MM.1S (cell line): Measurements from ENCODE around the gene ZNF474.

Experiments used
- DNase-seq: peaks from one replicate; pipeline ENCODE4 v3.0.0-alpha.2; 2015
- H2AFZ ChIP-seq: fragments of 300-600 bp; sonication (generic); 2 replicates; pipeline ENCODE4 v1.6.0; 2016; ENCODE audit warnings: antibody characterized with exemption, low read length
- H3F3A ChIP-seq: fragments of 300-600 bp; sonication (generic); 2 replicates; pipeline ENCODE4 v1.6.1; 2016; ENCODE audit warnings: mild to moderate bottlenecking, antibody characterized with exemption, low read length, moderate library complexity, mixed read lengths; ENCODE audit not compliant: insufficient read depth
- H3K27ac ChIP-seq: fragments of 300-600 bp; sonication (generic); 2 replicates; pipeline ENCODE4 v1.5.1; 2016; ENCODE audit warnings: mild to moderate bottlenecking, low read length
- H3K27me3 ChIP-seq: fragments of 300-600 bp; sonication (generic); replicated peaks from 2 replicates; pipeline ENCODE4 v1.6.0; 2016; ENCODE audit warnings: low read length; ENCODE audit not compliant: insufficient read depth
- H3K36me3 ChIP-seq: fragments of 300-600 bp; sonication (generic); replicated peaks from 2 replicates; pipeline ENCODE4 v1.6.1; 2016; ENCODE audit warnings: mild to moderate bottlenecking, low read length, mixed read lengths; ENCODE audit not compliant: insufficient read depth
- H3K4me1 ChIP-seq: fragments of 300-600 bp; sonication (generic); 2 replicates; pipeline ENCODE4 v1.6.1; 2016; ENCODE audit warnings: low read length, mixed read lengths
- H3K4me2 ChIP-seq: fragments of 300-600 bp; sonication (generic); 2 replicates; pipeline ENCODE4 v1.6.0; 2016; ENCODE audit warnings: low read depth, low read length
- H3K4me3 ChIP-seq: fragments of 300-600 bp; sonication (generic); 2 replicates; pipeline ENCODE4 v1.5.1; 2016; ENCODE audit warnings: low read length, mixed read lengths
- H3K79me2 ChIP-seq: fragments of 300-600 bp; sonication (generic); 2 replicates; pipeline ENCODE4 v1.6.1; 2016; ENCODE audit warnings: mixed run types, low read length, mixed read lengths
- H3K9ac ChIP-seq: fragments of 300-600 bp; sonication (generic); 2 replicates; pipeline ENCODE4 v1.6.1; 2016; ENCODE audit warnings: low read length, mixed read lengths
- H3K9me2 ChIP-seq: fragments of 300-600 bp; sonication (generic); replicated peaks from 2 replicates; pipeline ENCODE4 v1.6.1; 2016; ENCODE audit warnings: mild to moderate bottlenecking, low read length, mixed read lengths; ENCODE audit not compliant: insufficient read depth
- H3K9me3 ChIP-seq: fragments of 300-600 bp; sonication (generic); replicated peaks from 2 replicates; pipeline ENCODE4 v1.6.1; 2016; ENCODE audit warnings: mild to moderate bottlenecking, low read length, mixed read lengths; ENCODE audit not compliant: insufficient read depth
- H4K20me1 ChIP-seq: fragments of 300-600 bp; sonication (generic); 2 replicates; pipeline ENCODE4 v1.6.1; 2016; ENCODE audit warnings: mild to moderate bottlenecking, low read length, moderate library complexity, mixed read lengths; ENCODE audit not compliant: insufficient read depth
- CTCF ChIP-seq: fragments of 300-600 bp; sonication (generic); IDR thresholded peaks from 2 replicates; pipeline ENCODE4 v1.5.1; 2016; ENCODE audit warnings: antibody characterized with exemption, low read length, mixed read lengths
- EZH2 ChIP-seq: fragments of 300-600 bp; sonication (generic); optimal IDR thresholded peaks from 2 replicates; pipeline ENCODE3; 2017; ENCODE audit warnings: low read depth, mild to moderate bottlenecking, antibody characterized with exemption, low read length, mixed read lengths
- EZH2phosphoT487 ChIP-seq: fragments of 300-600 bp; sonication (generic); IDR thresholded peaks from 2 replicates; pipeline ENCODE4 v1.6.1; 2018; ENCODE audit warnings: antibody characterized with exemption, low read length

ZNF474 gene

GRCh38 chr5:122152266-122152900, 23.0 kb downstream of the ZNF474 start:
- Histone ChIP-seq H4K20me1 (no peaks in the 10 kb centered on the region), H3K4me2 (no peak overlapping the region), H3K27ac (no peak overlapping the region), H2AFZ (no peak overlapping the region), H3F3A (no peaks in the 10 kb centered on the region), H3K9me2 (no peaks in the 10 kb centered on the region), H3K36me3 (no peaks in the 10 kb centered on the region), H3K4me1 (no peaks in the 10 kb centered on the region), H3K79me2 (no peaks in the 10 kb centered on the region), H3K4me3 (no peak overlapping the region), H3K9ac (no peak overlapping the region), H3K9me3 (no peaks in the 10 kb centered on the region), H3K27me3 (no peaks in the 10 kb centered on the region)
- TF ChIP-seq CTCF (no peak), EZH2phosphoT487 (no peak), EZH2 (no peak)
- no peak for DNase-seq

GRCh38 chr5:122153230-122153629, 23.9 kb downstream of the ZNF474 start:
- H3K9me2 ChIP-seq: no peaks in the 10 kb centered on the region
- no peak overlapping the region for H3K4me2 ChIP-seq
- H2AFZ ChIP-seq: no peak overlapping the region
- H3K4me1 ChIP-seq: no peaks in the 10 kb centered on the region
- H3K9me3 ChIP-seq: no peaks in the 10 kb centered on the region
- no peak overlapping the region for H3K27ac ChIP-seq
- H3F3A ChIP-seq: no peaks in the 10 kb centered on the region
- no peak overlapping the region for H3K4me3 ChIP-seq
- H3K9ac ChIP-seq: no peak overlapping the region
- no peaks in the 10 kb centered on the region for H3K79me2 ChIP-seq
- TF ChIP-seq EZH2: no peak
- no peak for TF ChIP-seq EZH2phosphoT487
- TF ChIP-seq CTCF: no peak
- H3K36me3 ChIP-seq: no peaks in the 10 kb centered on the region
- H4K20me1 ChIP-seq: no peaks in the 10 kb centered on the region
- DNase-seq: no peak
- H3K27me3 ChIP-seq: no peaks in the 10 kb centered on the region

- no peaks in the 10 kb centered on the region for H4K20me1 ChIP-seq
- TF ChIP-seq CTCF (no peak), EZH2phosphoT487 (no peak), EZH2 (no peak)
- no peak overlapping the region for H3K4me2 ChIP-seq
- no peak for DNase-seq
- no peaks in the 10 kb centered on the region for H3K4me1 ChIP-seq
- no peak overlapping the region for H3K4me3 ChIP-seq
- H3K27me3 ChIP-seq: no peaks in the 10 kb centered on the region
- H3K9me2 ChIP-seq: no peaks in the 10 kb centered on the region
- H2AFZ ChIP-seq: no peak overlapping the region
- H3K9me3 ChIP-seq: no peaks in the 10 kb centered on the region
- no peak overlapping the region for H3K9ac ChIP-seq
- H3K27ac ChIP-seq: no peak overlapping the region
- H3K36me3 ChIP-seq: no peaks in the 10 kb centered on the region
- H3F3A ChIP-seq: no peaks in the 10 kb centered on the region
- H3K79me2 ChIP-seq: no peaks in the 10 kb centered on the region
These were observed 24.4 kb downstream of the ZNF474 start for GRCh38 chr5:122153774-122154173.
